Erythroblast (primary cell): Measurements from ENCODE around the gene AVP.
"Not testable (repeated sequence)": the region's sequence is repeated elsewhere in the genome, so short reads cannot be mapped to it uniquely, and the experiment has no call there.

Experiments used
- GATA1 ChIP-seq: IDR thresholded peaks from 2 replicates; pipeline ENCODE4 v1.6.1; 2011; ENCODE audit warnings: low read depth, mild to moderate bottlenecking, control low read depth, low read length, moderate library complexity
- POLR2A ChIP-seq: IDR thresholded peaks from 2 replicates; pipeline ENCODE4 v1.6.1; 2011; ENCODE audit warnings: mild to moderate bottlenecking, low read length

DNA sequence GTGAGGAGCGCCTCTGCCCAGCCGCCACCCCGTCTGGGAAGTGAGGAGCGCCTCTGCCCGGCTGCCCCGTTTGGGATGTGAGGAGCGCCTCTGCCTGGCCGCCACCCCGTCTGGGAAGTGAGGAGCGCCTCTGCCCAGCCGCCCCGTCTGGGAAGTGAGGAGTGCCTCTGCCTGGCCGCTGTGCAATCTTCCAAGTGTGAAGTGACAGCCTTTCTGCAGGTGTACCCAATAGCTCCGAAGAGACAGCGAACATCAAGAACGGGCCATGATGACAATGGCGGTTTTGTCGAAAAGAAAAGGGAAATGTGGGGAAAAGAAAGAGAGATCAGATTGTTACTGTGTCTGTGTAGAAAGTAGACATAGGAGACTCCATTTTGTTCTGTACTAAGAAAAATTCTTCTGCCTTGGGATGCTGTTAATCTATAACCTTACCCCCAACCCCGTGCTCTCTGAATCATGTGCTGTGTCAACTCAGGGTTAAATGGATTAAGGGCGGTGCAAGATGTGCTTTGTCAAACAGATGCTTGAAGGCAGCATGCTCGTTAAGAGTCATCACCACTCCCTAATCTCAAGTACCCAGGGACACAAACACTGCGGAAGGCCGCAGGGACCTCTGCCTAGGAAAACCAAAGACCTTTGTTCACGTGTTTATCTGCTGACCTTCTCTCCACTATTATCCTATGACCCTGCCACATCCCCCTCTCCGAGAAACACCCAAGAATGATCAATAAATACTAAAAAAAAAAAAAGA, 41.4 kb upstream of the AVP start:
- not testable (repeated sequence) for TF ChIP-seq POLR2A, GATA1
